ENCODE results near the gene CEP20.

DNA sequence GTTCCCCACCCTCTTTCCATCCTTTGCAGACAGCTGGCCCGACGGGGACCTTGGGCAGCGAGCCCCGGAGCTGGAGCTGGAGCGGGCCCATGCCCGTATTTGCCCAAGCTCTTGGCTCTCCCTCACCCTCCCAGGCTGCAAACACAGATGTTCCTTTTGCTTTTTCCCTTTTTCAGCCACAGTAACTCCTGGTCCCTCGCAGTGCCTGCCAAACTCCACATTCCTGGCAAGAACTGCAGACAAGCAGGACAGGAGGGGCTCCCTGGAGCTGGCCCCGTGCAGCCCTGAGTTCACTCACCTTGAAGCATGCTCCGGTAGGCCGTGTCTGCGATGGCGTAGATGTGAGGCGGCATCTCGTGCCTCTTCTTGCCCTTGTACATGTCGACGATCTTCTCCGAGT is 65.4 kb downstream of the CEP20 start:
- TF ChIP-seq ZNF274 (IDR thresholded peaks at IDR 0.05; ENCODE audit: low read depth, low read length) (no peak), SUZ12 (IDR thresholded peaks at IDR 0.05; ENCODE audit: extremely low read depth, insufficient read depth, insufficient read length) (no peak)

Measured in NT2/D1 (cell line).